ENCODE measurements around the gene EHMT1.

DNA sequence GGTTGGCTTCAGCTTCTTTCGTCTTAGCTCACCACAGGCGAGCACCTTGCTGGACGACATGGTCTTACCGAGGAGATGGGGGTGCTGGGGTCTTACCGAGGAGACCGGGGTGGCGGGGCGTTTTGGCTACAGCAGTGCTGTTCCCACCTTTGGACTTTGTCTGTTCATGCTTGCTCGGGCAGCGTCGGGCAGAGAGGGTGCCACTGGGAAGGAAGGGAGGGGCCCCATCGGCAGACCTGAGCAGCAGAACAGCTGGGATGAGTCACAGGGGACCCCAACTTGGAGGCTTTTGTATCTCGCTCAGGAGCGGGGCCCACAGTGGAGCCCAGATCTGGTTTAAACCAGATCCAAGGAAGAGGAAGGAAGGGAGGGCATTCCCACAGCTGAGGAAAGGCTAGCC is 152.8 kb downstream of the EHMT1 start:
- TF ChIP-seq POLR2AphosphoS5 (IDR thresholded peaks at IDR 0.05; ENCODE audit: low read depth, low read length), result no peak
- TF ChIP-seq SIN3A (IDR thresholded peaks at IDR 0.05; ENCODE audit: borderline replicate concordance, insufficient read depth, low read length), result no peak
- no peak for TF ChIP-seq REST (IDR thresholded peaks at IDR 0.05; ENCODE audit: insufficient read depth in 1 of 2, low read depth in 2 of 2, low read length in 2 of 2)
- no peak for TF ChIP-seq TAF1 (IDR thresholded peaks at IDR 0.05; ENCODE audit: borderline replicate concordance, insufficient read depth, low read length)
- TF ChIP-seq FOXP2 (optimal IDR thresholded peaks at IDR 0.05; ENCODE audit: borderline replicate concordance, extremely low read depth, extremely low read length, insufficient read depth), result no peak
